Measurements from ENCODE around the gene RAMP3. TPM values are rescaled to one million over a fixed set of nuclear protein-coding genes. Genes with fewer than 3 reads are reported as not detected.

RAMP3 gene
- total and polyA plus RNA-seq, 10 of the 15 experiments (the other 5 are each of a cell fraction or from before 2014, with no cell fraction given), result not detected

DNA sequence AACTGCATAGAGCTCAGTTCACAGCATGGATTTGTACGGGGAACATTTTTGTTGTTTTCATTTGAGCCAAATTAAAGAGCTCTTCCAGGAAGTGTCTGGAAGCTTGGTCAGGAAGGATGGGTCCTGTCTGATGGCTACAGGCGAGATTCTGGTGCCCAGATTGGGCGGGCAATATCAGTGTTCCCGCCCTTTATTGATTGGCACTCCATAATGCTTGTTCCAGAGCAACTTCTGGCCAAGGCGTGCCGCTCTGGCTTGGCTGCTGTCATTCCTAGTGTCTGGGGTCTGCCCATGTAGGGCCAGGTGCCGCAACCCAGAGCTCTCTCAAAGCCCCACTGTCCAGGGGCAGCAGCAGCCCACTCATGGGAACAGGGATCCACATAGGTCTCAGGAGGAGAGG, 45.9 kb downstream of the RAMP3 start:
- RAD21 ChIA-PET (ENCODE audit: unreplicated experiment), result no interaction called here
- Histone ChIP-seq H2AFZ (ENCODE audit: control insufficient read depth, low read depth, low read length) (peak overlapping the region; percentile 89), H3K27ac (ENCODE audit: control insufficient read depth, insufficient read depth) (peak overlapping the region; percentile 53; the same call in 1 of the 2 replicates), H3K9me3 (replicated peaks; ENCODE audit: control insufficient read depth, insufficient read depth, low read length) (no peaks in the 10 kb centered on the region; the same call in 2 of the 3 replicates), H3K79me2 (ENCODE audit: control insufficient read depth, insufficient read depth, low read length) (no peaks in the 10 kb centered on the region), H3K4me1 (ENCODE audit: control insufficient read depth, insufficient read depth, low read length) (peaks cover 7% of the 10 kb centered on the region), H3K9ac (ENCODE audit: control insufficient read depth, insufficient read depth, low read length) (no peak overlapping the region), H3K4me2 (ENCODE audit: control insufficient read depth, insufficient read depth) (peak overlapping the region; percentile 87), H3K27me3 (replicated peaks in 1 of 2; ENCODE audit: control insufficient read depth in 2 of 2, insufficient read depth in 2 of 2, low read length in 1 of 2) (no peaks in the 10 kb centered on the region; a peak in 1 of 4 replicates), H4K20me1 (ENCODE audit: control insufficient read depth, insufficient read depth) (no peaks in the 10 kb centered on the region), H3K4me3 (no peak overlapping the region), H3K36me3 (ENCODE audit: control insufficient read depth in 2 of 2, insufficient read depth in 2 of 2, low read length in 1 of 2) (no peaks in the 10 kb centered on the region)
- SMC1A ChIA-PET (ENCODE audit: uncharacterized antibody, unreplicated experiment), result no interaction called here
- TF ChIP-seq ZZZ3 (IDR thresholded peaks at IDR 0.05; ENCODE audit: control insufficient read depth, insufficient read length, low read depth), result no peak
- TF ChIP-seq SMAD5 (IDR thresholded peaks at IDR 0.05; ENCODE audit: low read depth), result no peak
- TF ChIP-seq BMI1 (IDR thresholded peaks at IDR 0.05; ENCODE audit: borderline replicate concordance), result no peak
- TF ChIP-seq PAX5 (IDR thresholded peaks at IDR 0.05; ENCODE audit: borderline replicate concordance, low read depth, low read length), result no peak
- TF ChIP-seq, protein P1, sequence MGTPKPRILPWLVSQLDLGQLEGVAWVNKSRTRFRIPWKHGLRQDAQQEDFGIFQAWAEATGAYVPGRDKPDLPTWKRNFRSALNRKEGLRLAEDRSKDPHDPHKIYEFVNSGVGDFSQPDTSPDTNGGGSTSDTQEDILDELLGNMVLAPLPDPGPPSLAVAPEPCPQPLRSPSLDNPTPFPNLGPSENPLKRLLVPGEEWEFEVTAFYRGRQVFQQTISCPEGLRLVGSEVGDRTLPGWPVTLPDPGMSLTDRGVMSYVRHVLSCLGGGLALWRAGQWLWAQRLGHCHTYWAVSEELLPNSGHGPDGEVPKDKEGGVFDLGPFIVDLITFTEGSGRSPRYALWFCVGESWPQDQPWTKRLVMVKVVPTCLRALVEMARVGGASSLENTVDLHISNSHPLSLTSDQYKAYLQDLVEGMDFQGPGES (IDR thresholded peaks at IDR 0.05), result no peak
- TF ChIP-seq CREM (IDR thresholded peaks at IDR 0.05; ENCODE audit: low read depth), result no peak
- TF ChIP-seq HDAC6 (IDR thresholded peaks at IDR 0.05; ENCODE audit: unreplicated experiment), result no peak
- TF ChIP-seq NR2F1 (conservative IDR thresholded peaks at IDR 0.05), result no peak
- TF ChIP-seq ZSCAN29 (IDR thresholded peaks at IDR 0.05), result no peak
- TF ChIP-seq, protein P2, sequence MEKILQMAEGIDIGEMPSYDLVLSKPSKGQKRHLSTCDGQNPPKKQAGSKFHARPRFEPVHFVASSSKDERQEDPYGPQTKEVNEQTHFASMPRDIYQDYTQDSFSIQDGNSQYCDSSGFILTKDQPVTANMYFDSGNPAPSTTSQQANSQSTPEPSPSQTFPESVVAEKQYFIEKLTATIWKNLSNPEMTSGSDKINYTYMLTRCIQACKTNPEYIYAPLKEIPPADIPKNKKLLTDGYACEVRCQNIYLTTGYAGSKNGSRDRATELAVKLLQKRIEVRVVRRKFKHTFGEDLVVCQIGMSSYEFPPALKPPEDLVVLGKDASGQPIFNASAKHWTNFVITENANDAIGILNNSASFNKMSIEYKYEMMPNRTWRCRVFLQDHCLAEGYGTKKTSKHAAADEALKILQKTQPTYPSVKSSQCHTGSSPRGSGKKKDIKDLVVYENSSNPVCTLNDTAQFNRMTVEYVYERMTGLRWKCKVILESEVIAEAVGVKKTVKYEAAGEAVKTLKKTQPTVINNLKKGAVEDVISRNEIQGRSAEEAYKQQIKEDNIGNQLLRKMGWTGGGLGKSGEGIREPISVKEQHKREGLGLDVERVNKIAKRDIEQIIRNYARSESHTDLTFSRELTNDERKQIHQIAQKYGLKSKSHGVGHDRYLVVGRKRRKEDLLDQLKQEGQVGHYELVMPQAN (conservative IDR thresholded peaks at IDR 0.05), result no peak
- TF ChIP-seq CHD1 (IDR thresholded peaks at IDR 0.05; ENCODE audit: low read depth, low read length), result no peak
- no peak for TF ChIP-seq TBL1XR1 (IDR thresholded peaks at IDR 0.05; ENCODE audit: low read depth, low read length)
- no peak for TF ChIP-seq SPI1 (IDR thresholded peaks at IDR 0.05; ENCODE audit: borderline replicate concordance, insufficient read depth, low read depth, low read length)
- TF ChIP-seq HDGF (IDR thresholded peaks at IDR 0.05), result no peak
- TF ChIP-seq, protein P3, sequence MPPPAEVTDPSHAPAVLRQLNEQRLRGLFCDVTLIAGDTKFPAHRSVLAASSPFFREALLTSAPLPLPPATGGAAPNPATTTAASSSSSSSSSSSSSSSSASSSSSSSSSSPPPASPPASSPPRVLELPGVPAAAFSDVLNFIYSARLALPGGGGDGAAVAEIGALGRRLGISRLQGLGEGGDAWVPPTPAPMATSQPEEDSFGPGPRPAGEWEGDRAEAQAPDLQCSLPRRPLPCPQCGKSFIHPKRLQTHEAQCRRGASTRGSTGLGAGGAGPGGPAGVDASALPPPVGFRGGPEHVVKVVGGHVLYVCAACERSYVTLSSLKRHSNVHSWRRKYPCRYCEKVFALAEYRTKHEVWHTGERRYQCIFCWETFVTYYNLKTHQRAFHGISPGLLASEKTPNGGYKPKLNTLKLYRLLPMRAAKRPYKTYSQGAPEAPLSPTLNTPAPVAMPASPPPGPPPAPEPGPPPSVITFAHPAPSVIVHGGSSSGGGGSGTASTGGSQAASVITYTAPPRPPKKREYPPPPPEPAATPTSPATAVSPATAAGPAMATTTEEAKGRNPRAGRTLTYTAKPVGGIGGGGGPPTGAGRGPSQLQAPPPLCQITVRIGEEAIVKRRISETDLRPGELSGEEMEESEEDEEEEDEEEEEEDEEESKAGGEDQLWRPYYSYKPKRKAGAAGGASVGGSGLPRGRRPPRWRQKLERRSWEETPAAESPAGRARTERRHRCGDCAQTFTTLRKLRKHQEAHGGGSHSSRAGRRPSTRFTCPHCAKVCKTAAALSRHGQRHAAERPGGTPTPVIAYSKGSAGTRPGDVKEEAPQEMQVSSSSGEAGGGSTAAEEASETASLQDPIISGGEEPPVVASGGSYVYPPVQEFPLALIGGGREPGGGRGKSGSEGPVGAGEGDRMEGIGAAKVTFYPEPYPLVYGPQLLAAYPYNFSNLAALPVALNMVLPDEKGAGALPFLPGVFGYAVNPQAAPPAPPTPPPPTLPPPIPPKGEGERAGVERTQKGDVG (CRISPR knock-in tag; IDR thresholded peaks at IDR 0.05), result no peak
- no peak for TF ChIP-seq STAT1 (conservative IDR thresholded peaks at IDR 0.05)
- no peak for TF ChIP-seq JUNB (IDR thresholded peaks at IDR 0.05)
- TF ChIP-seq, protein P4, sequence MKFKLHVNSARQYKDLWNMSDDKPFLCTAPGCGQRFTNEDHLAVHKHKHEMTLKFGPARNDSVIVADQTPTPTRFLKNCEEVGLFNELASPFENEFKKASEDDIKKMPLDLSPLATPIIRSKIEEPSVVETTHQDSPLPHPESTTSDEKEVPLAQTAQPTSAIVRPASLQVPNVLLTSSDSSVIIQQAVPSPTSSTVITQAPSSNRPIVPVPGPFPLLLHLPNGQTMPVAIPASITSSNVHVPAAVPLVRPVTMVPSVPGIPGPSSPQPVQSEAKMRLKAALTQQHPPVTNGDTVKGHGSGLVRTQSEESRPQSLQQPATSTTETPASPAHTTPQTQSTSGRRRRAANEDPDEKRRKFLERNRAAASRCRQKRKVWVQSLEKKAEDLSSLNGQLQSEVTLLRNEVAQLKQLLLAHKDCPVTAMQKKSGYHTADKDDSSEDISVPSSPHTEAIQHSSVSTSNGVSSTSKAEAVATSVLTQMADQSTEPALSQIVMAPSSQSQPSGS (IDR thresholded peaks at IDR 0.05; ENCODE audit: low read length), result no peak
- FAIRE-seq, result no peak
- no peak for DNase-seq (ENCODE audit: low read depth, low spot score)
- WGBS (ENCODE audit: insufficient coverage, insufficient replicate concordance, low lambda C conversion rate, missing lambda C conversion rate), result 75% methylated on average over 7 of the region's 7 CpGs
- POLR2A ChIA-PET, result no interaction called here
- ATAC-seq, result no peak
- CTCF ChIA-PET, result no interaction called here
- BruUV-seq (replicated peaks), result no TSS peak
- in situ Hi-C loops (cut with MboI), result no loop called here
- intact Hi-C loops (cut with micrococcal nuclease; ENCODE audit: unreplicated experiment), result no loop called here

Data from GM12878 (cell line).